K562 (cell line): ENCODE results near the gene MYL10. TPM values are rescaled to one million over a fixed set of nuclear protein-coding genes. Genes with fewer than 3 reads are reported as not detected.

Source experiments
- ATAC-seq: fragments of 200-7000 bp; cut with Tn5 transposase; 3 replicates; pipeline ENCODE4 v1.9.1; 2020; ENCODE audit warnings: moderate library complexity
- BruUV-seq: library from RNA; stranded (reverse); fragments of 400-500 nt; replicated peaks from 2 replicates; lab custom pipeline; 2021; lab: Mats Ljungman, UMichigan
- CTCF ChIA-PET: fragments of 300-600 bp; formaldehyde crosslinking; extraction: SDS; loops from one replicate; lab custom pipeline; 2021; ENCODE audit warnings: low intra/inter-chr PET ratio; lab: Yijun Ruan, JAX
- POLR2A ChIA-PET: fragments of 300-600, 350-650 bp; sonication (Branson Sonifier 250); formaldehyde crosslinking; extraction: SDS; loops from one replicate; lab custom pipeline; 2021; ENCODE audit warnings: antibody characterized with exemption, inconsistent platforms; lab: Yijun Ruan, JAX
- DNase-seq, 4 experiments: peaks; one replicate each; pipeline versions ENCODE4 v3.0.0 to v3.0.0-alpha.2; 2011 to 2018; ENCODE audit warnings: low spot score in 3 of 4, mixed read lengths in 3 of 4; ENCODE audit errors: extremely low read depth in 1 of 4
- FAIRE-seq: peaks from 2 replicates; lab custom pipeline; 2011; peaks lifted over from hg19 to GRCh38; lab: Jason Lieb, UNC
- H2AFZ ChIP-seq: 2 replicates; pipeline ENCODE4 v1.6.0; 2011; ENCODE audit warnings: low read depth, low read length, control low read depth, inconsistent platforms
- H3K27ac ChIP-seq: fragments of 200-600 bp; 3 replicates; pipeline ENCODE4 v1.8.0; 2011; ENCODE audit warnings: low read depth, mild to moderate bottlenecking, control low read depth, inconsistent platforms, low read length, moderate library complexity, mixed read lengths; ENCODE audit errors: extremely low read depth
- H3K27me3 ChIP-seq, 2 experiments: fragments of 300-600 bp in 1 of 2; 2 replicates in 1 of 2; 3 replicates in 1 of 2; pipeline versions ENCODE4 v1.6.0 to v1.8.0; 2011; ENCODE audit warnings: inconsistent platforms in 2 of 2, low read length in 2 of 2, mild to moderate bottlenecking in 1 of 2, mixed read lengths in 1 of 2, moderate library complexity in 1 of 2; ENCODE audit not compliant: control insufficient read depth in 2 of 2, insufficient read depth in 2 of 2
- H3K36me3 ChIP-seq: fragments of 300-600 bp; 3 replicates; pipeline ENCODE4 v1.8.0; 2011; ENCODE audit warnings: mild to moderate bottlenecking, low read length, inconsistent platforms; ENCODE audit not compliant: control insufficient read depth, insufficient read depth
- H3K4me1 ChIP-seq, 2 experiments: fragments of 200-600 bp in 1 of 2; replicated peaks in 1 of 2; 2 replicates in 1 of 2; 3 replicates in 1 of 2; pipeline versions ENCODE4 v1.5.1 to v1.8.0; 2011; ENCODE audit warnings: inconsistent platforms in 2 of 2, low read length in 2 of 2, mild to moderate bottlenecking in 1 of 2, mixed read lengths in 1 of 2, moderate library complexity in 1 of 2; ENCODE audit not compliant: control insufficient read depth in 2 of 2, insufficient read depth in 2 of 2
- H3K4me2 ChIP-seq: 2 replicates; pipeline ENCODE4 v1.6.1; 2011; ENCODE audit warnings: low read length, control low read depth, inconsistent platforms, mixed read lengths; ENCODE audit not compliant: insufficient read depth
- H3K4me3 ChIP-seq: fragments of 200-600 bp; sonication (generic), shearing (Covaris generic); 2 replicates; pipeline ENCODE4 v1.5.1; 2016; ENCODE audit warnings: control low read depth, inconsistent platforms
- H3K79me2 ChIP-seq: fragments of 200-600 bp; 3 replicates; pipeline ENCODE4 v1.8.0; 2011; ENCODE audit warnings: low read length, inconsistent platforms; ENCODE audit not compliant: control insufficient read depth, insufficient read depth
- H3K9ac ChIP-seq, 2 experiments: 2 replicates each; pipeline versions ENCODE4 v1.6.0 to v1.6.1; 2011; ENCODE audit warnings: low read depth in 2 of 2, low read length in 2 of 2, control low read depth in 1 of 2, inconsistent platforms in 1 of 2, mild to moderate bottlenecking in 1 of 2, mixed read lengths in 1 of 2; ENCODE audit not compliant: insufficient read depth in 1 of 2
- H3K9me1 ChIP-seq: one replicate; pipeline ENCODE4 v1.6.0; 2011; ENCODE audit warnings: inconsistent platforms, mild to moderate bottlenecking, low read length, moderate library complexity; ENCODE audit not compliant: control insufficient read depth, insufficient read depth
- H3K9me3 ChIP-seq: replicated peaks from 2 replicates; pipeline ENCODE4 v1.5.1; 2011; ENCODE audit warnings: low read depth, low read length, inconsistent platforms; ENCODE audit not compliant: control insufficient read depth, insufficient read depth
- H4K20me1 ChIP-seq: replicated peaks from 2 replicates; pipeline ENCODE4 v1.6.1; 2011; ENCODE audit warnings: low read length, inconsistent platforms, mixed read lengths; ENCODE audit not compliant: control insufficient read depth, insufficient read depth
- NCOA4 ChIP-seq: fragments of 450-650 bp; IDR thresholded peaks from 2 replicates; pipeline ENCODE4 v1.6.1; 2018; ENCODE audit warnings: mild to moderate bottlenecking; ENCODE audit not compliant: partially characterized antibody
- POLR2H ChIP-seq: IDR thresholded peaks from 2 replicates; pipeline ENCODE4 v1.6.1; 2016; ENCODE audit warnings: missing genetic modification characterization, low read depth, mild to moderate bottlenecking, control low read depth, missing compliant biosample characterization, moderate library complexity
- THRAP3 ChIP-seq: fragments of 450-650 bp; IDR thresholded peaks from 2 replicates; pipeline ENCODE4 v1.6.1; 2016; ENCODE audit warnings: mild to moderate bottlenecking, inconsistent platforms, borderline replicate concordance
- ZNF134 ChIP-seq: fragments of 250-450 bp; sonication (Bioruptor Pico); conservative IDR thresholded peaks from 2 replicates; pipeline ENCODE4 v1.4.0; 2020
- ZNF146 ChIP-seq: IDR thresholded peaks from one replicate; pipeline ENCODE4 v1.6.1; 2018; ENCODE audit warnings: missing compliant biosample characterization; ENCODE audit not compliant: unreplicated experiment
- WGBS: fragments of 100-300 bp; shearing (Covaris generic); methylation state at CpG from one replicate; pipeline ENCODE4 v1.1.6; 2016; ENCODE audit warnings: low coverage, mixed read lengths; ENCODE audit not compliant: insufficient coverage; ENCODE audit errors: missing lambda C conversion rate; 5-methylcytosine and 5-hydroxymethylcytosine counted together
- in situ Hi-C: fragments of 300-500 bp; cut with MboI; formaldehyde crosslinking; loops from 4 replicates; pipeline ENCODE4 v1.15.0; 2018; ENCODE audit warnings: inconsistent platforms, mixed read lengths
- intact Hi-C: fragments of 100-400 bp; cut with micrococcal nuclease; formaldehyde crosslinking; loops from 2 replicates; pipeline ENCODE4 v1.14.2; 2022
- polyA plus RNA-seq, 8 experiments: library from polyadenylated mRNA; depleted of rRNA in 4 of 8; stranded (reverse) in 5 of 8; unstranded in 3 of 8; fragments of >200 nt; fragmentation: Nextera tagmentation in 2 of 8; fragmentation: Illumina TruSeq in 1 of 8; extraction: Ambion mirVana in 2 of 8; extraction: Trizol in 1 of 8; gene quantifications; 2 replicates each; pipeline versions ENCODE4 v1.2.1 to v1.2.3, GENCODE V29; 2011 to 2014; ENCODE audit warnings: inconsistent platforms in 1 of 8, missing spikeins in 1 of 8
- total RNA-seq, 7 experiments: library from RNA; depleted of rRNA in 6 of 7; stranded (reverse); fragments of >200 nt in 6 of 7; fragmentation: Illumina TruSeq in 2 of 7; extraction: Trizol in 2 of 7; gene quantifications; 2 replicates each; pipeline versions ENCODE4 v1.2.1 to v1.2.3, GENCODE V29; 2011 to 2021; ENCODE audit warnings: low replicate concordance in 1 of 7
- TF ChIP-seq, protein P1 (sequence below): fragments of 250-450 bp; sonication (Bioruptor Pico); IDR thresholded peaks from 2 replicates; pipeline ENCODE4 v1.5.0; 2021; ENCODE audit warnings: mild to moderate bottlenecking, borderline replicate concordance

MYL10 gene
- total and polyA plus RNA-seq, 9 of the 15 experiments (the other 6 are each of a cell fraction or from before 2014, with no cell fraction given), result not detected

DNA sequence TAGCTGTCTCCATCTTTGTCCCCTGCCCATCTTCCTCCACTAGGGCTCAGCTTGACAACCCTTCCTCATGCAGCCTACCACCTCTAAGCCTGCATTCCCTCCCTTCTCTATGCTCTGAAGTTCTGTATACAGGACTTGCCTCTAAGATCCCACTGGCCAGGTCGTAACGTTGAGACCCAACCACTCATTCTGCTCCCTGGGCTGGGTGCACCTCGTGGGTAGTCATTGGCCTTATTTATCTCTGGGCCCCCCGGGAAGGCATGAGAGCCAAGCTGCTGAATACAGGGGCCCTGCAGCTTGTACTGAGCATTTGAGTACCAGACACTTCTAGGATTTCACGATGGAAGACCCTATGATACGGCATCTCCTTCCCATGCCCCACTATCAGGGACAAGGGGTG lies 31.2 kb downstream of the MYL10 start:
- DNase-seq (no peak), FAIRE-seq (no peak), ATAC-seq (no peak)
- Histone ChIP-seq H3K4me1 (peaks cover 0 to 14% of the 10 kb centered on the region in 2 experiments; a peak in 2 of 5 replicates), H3K36me3 (no peaks in the 10 kb centered on the region), H3K4me3 (no peak overlapping the region), H3K9ac (no peak overlapping the region), H3K9me1 (no peaks in the 10 kb centered on the region), H3K79me2 (no peaks in the 10 kb centered on the region), H2AFZ (no peak overlapping the region), H3K4me2 (no peak overlapping the region), H3K27ac (no peak overlapping the region), H4K20me1 (no peaks in the 10 kb centered on the region), H3K27me3 (peaks cover 2 to 58% of the 10 kb centered on the region in 2 experiments; a peak in 3 of 5 replicates), H3K9me3 (no peaks in the 10 kb centered on the region)
- CTCF ChIA-PET, result no interaction called here
- 2% methylated on average over 6 of the region's 6 CpGs for WGBS
- no TSS peak for BruUV-seq
- POLR2A ChIA-PET, result interaction anchor here (0.6 kb wide), 2 partner anchors 712 to 890 kb away, joined by 3 read pairs; no protein-coding TSS in a partner anchor
- intact Hi-C loops (no loop called here), in situ Hi-C loops (no loop called here)
- TF ChIP-seq ZNF146 (CRISPR knock-in tag) (no peak), POLR2H (tag) (no peak), ZNF134 (no peak), NCOA4 (no peak), THRAP3 (no peak)
- TF ChIP-seq, protein P1, sequence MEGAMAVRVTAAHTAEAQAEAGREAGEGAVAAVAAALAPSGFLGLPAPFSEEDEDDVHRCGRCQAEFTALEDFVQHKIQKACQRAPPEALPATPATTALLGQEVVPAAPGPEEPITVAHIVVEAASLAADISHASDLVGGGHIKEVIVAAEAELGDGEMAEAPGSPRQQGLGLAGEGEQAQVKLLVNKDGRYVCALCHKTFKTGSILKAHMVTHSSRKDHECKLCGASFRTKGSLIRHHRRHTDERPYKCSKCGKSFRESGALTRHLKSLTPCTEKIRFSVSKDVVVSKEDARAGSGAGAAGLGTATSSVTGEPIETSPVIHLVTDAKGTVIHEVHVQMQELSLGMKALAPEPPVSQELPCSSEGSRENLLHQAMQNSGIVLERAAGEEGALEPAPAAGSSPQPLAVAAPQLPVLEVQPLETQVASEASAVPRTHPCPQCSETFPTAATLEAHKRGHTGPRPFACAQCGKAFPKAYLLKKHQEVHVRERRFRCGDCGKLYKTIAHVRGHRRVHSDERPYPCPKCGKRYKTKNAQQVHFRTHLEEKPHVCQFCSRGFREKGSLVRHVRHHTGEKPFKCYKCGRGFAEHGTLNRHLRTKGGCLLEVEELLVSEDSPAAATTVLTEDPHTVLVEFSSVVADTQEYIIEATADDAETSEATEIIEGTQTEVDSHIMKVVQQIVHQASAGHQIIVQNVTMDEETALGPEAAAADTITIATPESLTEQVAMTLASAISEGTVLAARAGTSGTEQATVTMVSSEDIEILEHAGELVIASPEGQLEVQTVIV, result no peak
